Heart left ventricle (tissue), 16 donors: Measurements from ENCODE around the gene TMX3. TPM values are rescaled to one million over a fixed set of nuclear protein-coding genes. Genes with fewer than 3 reads are reported as not detected.

ENCODE experiments used
- ATAC-seq, 4 donors: fragments of 200-7000 bp; cut with Tn5 transposase; one replicate each; pipeline ENCODE4 v1.9.1; 2020 to 2022; ENCODE audit warnings: moderate library complexity in 4 of 4, mild to moderate bottlenecking in 3 of 4, moderate number of reproducible peaks in 1 of 4
- DNase-seq, 5 donors: peaks; one replicate each; pipeline ENCODE4 v3.0.0-alpha.2; 2020
- H3K27ac ChIP-seq, 12 donors: fragments of 200-600 bp; sonication (generic) in 4 of 12; one replicate each; pipeline versions ENCODE4 v1.5.0 to v1.8.0; 2016 to 2022; ENCODE audit warnings: mild to moderate bottlenecking in 2 of 12
- H3K27me3 ChIP-seq, 9 donors: fragments of 200-600 bp; sonication (generic) in 2 of 9; one replicate each; pipeline versions ENCODE4 v1.5.1 to v1.8.0; 2016 to 2022; ENCODE audit warnings: mild to moderate bottlenecking in 3 of 9
- H3K36me3 ChIP-seq, 9 donors: fragments of 200-600 bp; sonication (generic) in 2 of 9; one replicate each; pipeline versions ENCODE4 v1.5.0 to v1.8.0; 2018 to 2022; ENCODE audit warnings: mild to moderate bottlenecking in 2 of 9
- H3K4me1 ChIP-seq, 12 donors: fragments of 200-600 bp; sonication (generic) in 4 of 12; one replicate each; pipeline versions ENCODE4 v1.5.0 to v1.8.0; 2016 to 2022; ENCODE audit warnings: mild to moderate bottlenecking in 3 of 12
- H3K4me3 ChIP-seq, 12 donors: fragments of 200-600 bp; sonication (generic) in 4 of 12; one replicate each; pipeline versions ENCODE4 v1.5.0 to v1.8.0; 2017 to 2022; ENCODE audit warnings: mild to moderate bottlenecking in 9 of 12, moderate library complexity in 4 of 12
- H3K9me3 ChIP-seq, 12 donors: fragments of 200-600 bp; sonication (generic) in 4 of 12; one replicate each; pipeline versions ENCODE4 v1.5.0 to v1.8.0; 2016 to 2022; ENCODE audit warnings: mild to moderate bottlenecking in 1 of 12
- CTCF ChIP-seq, 12 donors: fragments of 200-600 bp; sonication (generic) in 4 of 12; IDR thresholded peaks; one replicate each; pipeline versions ENCODE4 v1.5.0 to v1.8.0; 2018 to 2022; ENCODE audit warnings: antibody characterized with exemption in 12 of 12, mild to moderate bottlenecking in 5 of 12
- POLR2A ChIP-seq, 2 donors: fragments of 450-650 bp; IDR thresholded peaks; one replicate each; pipeline ENCODE4 v1.6.1; 2017; ENCODE audit warnings: antibody characterized with exemption in 2 of 2, mild to moderate bottlenecking in 2 of 2, moderate library complexity in 2 of 2
- WGBS, 4 donors: extraction: QIAGEN DNeasy Blood & Tissue Kit in 2 of 4; methylation state at CpG; one replicate each; pipeline versions ENCODE4 v1.1.5 to v1.1.7; 2013 to 2018; 5-methylcytosine and 5-hydroxymethylcytosine counted together
- intact Hi-C, 10 donors: fragments of 100-400 bp; cut with DNase I; formaldehyde crosslinking; loops; one replicate each; pipeline versions ENCODE4 v1.11.1 to v1.14.2; 2022
- polyA plus RNA-seq, 2 donors: library from polyadenylated mRNA; stranded (reverse); fragments of 200-250 nt; gene quantifications; one replicate each; pipeline ENCODE4 v1.2.3, GENCODE V29; 2013
- total RNA-seq, 9 donors: library from RNA; depleted of rRNA in 2 of 9; stranded (reverse); fragments of >200 nt in 2 of 9; fragmentation: NEBNext Ultra II Directional in 3 of 9; extraction: Animal tissue kit (Norgen Biotek cat#: 25700) in 3 of 9; gene quantifications; one replicate each; pipeline versions ENCODE4 v1.1.0 to v1.2.4, GENCODE V29; 2016 to 2023
- donor health status: ischemic (EF 13 %, LVEDD 7.1; RV severe dilation, severe dysfunction).
- donor health status: healthy with polysubstance abuse.
- donor health status: DM: no; HTN: yes; CAD: no.
- donor health status: DM: no; HTN: no; CAD: no.
- donor health status: ischemic (EF 25% LVEDD 6.9; RV normal size, moderate dysfunction).
- donor health status: ischemic (EF 25% LVEDD 5.7; RV mildly dilated, moderate dysfunction).
- donor health status: healthy.
- donor health status: DM: yes; HTN: yes; CAD: no.
- donor health status: ischemic (EF 35%, LVEDD 5.7; RV mildly dilated, moderate dysfunction).
- donor health status: nonischemic (EF 11% LVEDD 7.7; RV severe dilation, severe dysfunction).
- donor health status: DM: yes; HTN: yes; CAD: no.
- donor health status: PGD.
- donor health status: ischemic (EF 29% LVEDD 5.4; RV normal size, mild dysfunction).
- donor health status: nonischemic (EF 23%, LVEDD 6.1; RV moderate dilation, normal function).

Gene TMX3
- total and polyA plus RNA-seq, 11 donors, result 13.0 to 39.0 (median 28.1) TPM

DNA sequence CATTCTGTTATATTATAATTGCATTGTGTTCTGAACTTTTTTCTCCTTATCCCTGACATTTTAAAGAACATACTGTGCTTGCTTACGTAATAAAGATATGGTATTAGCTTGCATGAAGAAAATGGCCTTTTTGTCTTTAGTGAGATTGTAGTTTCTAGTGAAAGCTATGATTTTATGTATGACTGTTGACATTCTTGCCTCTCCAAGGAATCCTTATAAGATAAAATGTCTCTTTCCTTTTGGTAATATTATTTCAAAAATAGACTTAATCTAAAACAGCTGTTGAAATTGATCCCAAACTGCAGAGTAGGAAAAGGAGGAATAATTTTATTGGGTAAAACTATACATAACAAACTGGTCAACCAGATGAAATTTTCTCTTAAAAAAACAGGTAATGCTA is 42.2 kb upstream of the TMX3 start:
- intact Hi-C loops, result no loop called here
- H3K27me3 ChIP-seq, result no peaks in the 10 kb centered on the region
- H3K27ac ChIP-seq, result peak overlapping the region in 1 of 12 donors; percentile 10
- WGBS, 4 donors, result 62 to 74% (median 66%) methylated on average over 1 of the region's 1 CpG
- peaks cover 0 to 3% (median 0%) of the 10 kb centered on the region in 12 donors for H3K4me1 ChIP-seq
- no peak overlapping the region for H3K4me3 ChIP-seq
- no peak for ATAC-seq
- no peak for TF ChIP-seq POLR2A (IDR thresholded peaks at IDR 0.05)
- no peak for TF ChIP-seq CTCF (IDR thresholded peaks at IDR 0.05)
- no peaks in the 10 kb centered on the region for H3K36me3 ChIP-seq
- DNase-seq, result no peak
- peaks cover 0 to 17% (median 0%) of the 10 kb centered on the region in 12 donors for H3K9me3 ChIP-seq

GRCh38 chr18:68742206-68742605 is 27.3 kb upstream of the TMX3 start:
- 87 to 100% (median 93%) methylated on average over 1 of the region's 1 CpG for WGBS, 4 donors

DNA sequence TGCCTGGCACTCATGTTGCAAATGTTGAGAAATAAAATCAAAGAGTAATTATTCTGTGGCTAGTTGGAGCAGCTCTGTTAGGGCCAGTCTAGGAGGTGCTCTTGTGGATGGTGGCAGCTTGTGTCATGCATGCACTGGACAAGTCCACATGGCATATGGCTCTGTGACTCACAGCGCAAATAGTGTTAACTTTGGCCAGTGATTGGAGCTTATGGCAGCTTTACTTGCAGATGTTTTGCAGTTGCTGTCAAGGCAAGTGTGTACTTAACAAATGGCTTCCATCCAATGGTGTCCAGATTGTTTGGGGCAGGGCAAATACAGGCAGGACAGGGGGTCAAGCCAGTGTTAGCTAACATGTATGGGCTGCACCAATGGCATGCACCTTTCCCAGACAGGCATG is 26.1 kb upstream of the TMX3 start:
- H3K9me3 ChIP-seq, result no peaks in the 10 kb centered on the region
- ATAC-seq (peak in 1 of 4 donors; percentile 28), DNase-seq (no peak)
- 86 to 95% (median 92%) methylated on average over 1 of the region's 1 CpG for WGBS, 4 donors
- no peak overlapping the region for H3K27ac ChIP-seq
- peaks cover 0 to under 1% (median 0%) of the 10 kb centered on the region in 12 donors for H3K4me1 ChIP-seq
- TF ChIP-seq CTCF (IDR thresholded peaks at IDR 0.05) (no peak), POLR2A (IDR thresholded peaks at IDR 0.05) (no peak)
- intact Hi-C loops, result no loop called here
- no peaks in the 10 kb centered on the region for H3K27me3 ChIP-seq
- H3K36me3 ChIP-seq, result no peaks in the 10 kb centered on the region
- no peak overlapping the region for H3K4me3 ChIP-seq

More at GRCh38 chr18:68742206-68742605, 27.3 kb upstream of the TMX3 start:
- Histone ChIP-seq H3K4me1 (no peaks in the 10 kb centered on the region), H3K36me3 (no peaks in the 10 kb centered on the region), H3K27ac (no peak overlapping the region), H3K9me3 (no peaks in the 10 kb centered on the region), H3K4me3 (no peak overlapping the region), H3K27me3 (no peaks in the 10 kb centered on the region)
- DNase-seq (no peak), ATAC-seq (no peak)
- no peak for TF ChIP-seq POLR2A (IDR thresholded peaks at IDR 0.05)
- no peak for TF ChIP-seq CTCF (IDR thresholded peaks at IDR 0.05)
- intact Hi-C loops, result no loop called here

DNA sequence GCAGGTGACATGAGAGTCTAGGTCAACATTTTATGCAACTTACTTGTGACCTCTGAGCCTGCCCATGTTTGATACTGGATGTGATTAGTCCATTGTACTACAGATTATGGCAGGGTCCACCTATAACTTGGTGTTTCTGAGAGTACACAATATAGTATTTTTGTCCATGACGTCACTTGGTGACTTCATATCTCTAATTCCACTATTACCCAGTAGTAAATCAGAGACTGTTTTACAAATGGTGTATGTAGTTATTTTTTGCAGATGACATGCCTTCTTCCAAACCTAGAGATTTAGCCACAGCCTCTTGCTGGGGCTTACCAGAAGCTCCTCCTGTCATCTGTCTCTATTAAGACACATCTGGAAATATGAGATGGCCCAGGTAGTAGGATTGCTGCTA is 24.6 kb upstream of the TMX3 start:
- TF ChIP-seq CTCF (IDR thresholded peaks at IDR 0.05), result no peak
- TF ChIP-seq POLR2A (IDR thresholded peaks at IDR 0.05), result no peak
- H3K27me3 ChIP-seq, result no peaks in the 10 kb centered on the region
- no peak overlapping the region for H3K4me3 ChIP-seq
- no peak overlapping the region for H3K27ac ChIP-seq
- H3K4me1 ChIP-seq, result peaks cover 0 to 6% (median 0%) of the 10 kb centered on the region in 12 donors
- intact Hi-C loops, result loop anchor here in 2 of 10 donors (5.0 to 10.0 kb wide), 2 partner anchors 1522 to 1525 kb away; no protein-coding TSS in a partner anchor
- no peak for DNase-seq
- H3K9me3 ChIP-seq, result no peaks in the 10 kb centered on the region
- 70 to 80% (median 77%) methylated on average over 1 of the region's 1 CpG for WGBS, 4 donors
- no peaks in the 10 kb centered on the region for H3K36me3 ChIP-seq
- ATAC-seq, result no peak
